NCI-H2171 treated with DMSO at 0.1 percent for 48 hours (cell line): ENCODE data around the gene CENPX.

Source experiments
- DNase-seq: peaks from one replicate; lab custom pipeline; 2025; lab: John Stamatoyannopoulos, UW

Gene CENPX

DNA sequence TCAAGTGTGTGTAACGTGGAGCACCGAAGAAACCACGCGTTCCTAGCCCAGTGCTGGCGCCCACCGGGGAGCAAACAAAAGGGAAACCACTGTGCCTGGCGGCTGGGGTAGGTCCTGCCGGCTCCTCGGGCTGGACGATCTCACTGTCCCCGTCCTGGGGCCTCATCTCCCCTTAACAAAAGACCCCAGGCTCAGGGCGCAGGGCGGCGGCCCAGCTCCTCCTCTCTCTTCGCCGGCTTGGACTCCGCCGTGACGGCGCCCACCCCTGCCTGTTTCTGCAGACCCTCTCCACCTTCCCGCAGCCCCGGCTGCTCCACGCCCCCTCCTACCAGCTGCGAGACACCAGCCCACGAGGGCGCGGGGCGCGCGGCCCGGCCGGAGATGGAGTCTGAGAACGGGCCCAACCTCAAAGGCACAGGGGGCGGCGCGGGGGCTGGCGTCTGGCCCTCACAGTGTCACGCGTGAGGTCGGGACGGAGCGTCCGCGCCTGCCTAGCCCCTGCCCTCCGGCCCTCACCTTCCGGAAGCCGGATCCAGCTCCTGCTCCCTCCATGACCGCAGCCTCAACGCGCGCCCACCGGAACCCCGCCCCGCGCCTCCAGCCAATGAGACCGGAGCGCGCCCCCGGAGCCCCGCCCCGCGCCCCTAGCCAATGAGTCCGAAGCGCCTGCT is at the start of gene CENPX:
Gene CENPX, minus strand, starts transcription at position 569 of the 671 bp plus-strand sequence. Its CDS starts 17 bp downstream, at position 552.
- DNase-seq: no peak

DNA sequence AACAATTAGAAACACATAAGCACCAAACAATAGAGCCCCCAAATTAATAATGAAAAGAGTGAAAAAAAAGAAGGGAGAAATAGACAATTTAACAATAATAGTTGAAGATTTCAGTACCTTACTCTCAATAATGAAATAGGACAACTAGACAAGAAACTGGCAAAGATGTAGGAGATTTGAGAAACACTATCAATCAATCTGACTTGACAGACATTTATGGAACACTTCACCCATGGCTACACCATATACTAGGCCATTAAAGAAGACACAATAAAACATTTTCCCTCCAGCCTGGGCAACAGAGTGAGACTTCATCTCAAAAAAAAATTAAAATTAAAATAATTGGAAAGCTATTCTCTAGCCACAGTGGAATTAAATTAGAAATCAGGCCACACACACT is 47.9 kb upstream of the CENPX start:
- no peak for DNase-seq

DNA sequence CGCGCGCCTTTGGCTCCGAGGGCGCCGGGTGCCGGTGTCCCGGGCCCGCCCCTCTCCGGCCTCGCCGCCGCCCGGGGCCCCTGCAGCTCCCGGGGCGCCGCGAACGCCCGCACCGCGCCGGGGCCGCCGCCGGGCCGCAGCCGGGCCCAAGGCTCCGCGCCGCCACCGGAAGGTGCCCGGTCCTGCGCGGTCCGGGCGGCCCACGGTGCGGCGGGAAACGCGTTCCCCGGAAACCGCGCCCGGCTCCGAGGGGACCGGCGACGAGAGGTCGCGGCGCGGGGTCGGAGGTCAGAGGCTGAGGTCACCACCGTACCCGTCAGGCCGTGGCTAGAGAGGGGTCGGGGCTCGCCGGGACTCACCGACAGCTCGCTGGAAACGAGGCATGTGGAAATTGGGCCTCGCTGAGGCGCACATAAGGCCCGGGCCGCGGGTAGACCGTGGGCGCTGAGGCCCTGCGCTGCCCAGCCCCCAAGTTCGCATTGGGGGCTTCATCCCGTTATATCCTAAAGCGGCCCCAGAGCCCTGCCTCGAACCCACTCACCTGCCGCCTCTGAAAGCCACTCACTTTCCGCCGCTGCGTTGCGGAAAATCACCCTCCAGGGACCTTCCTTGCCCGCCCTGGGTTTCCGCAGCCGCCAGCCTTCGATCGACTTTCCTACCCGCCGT is 43.1 kb upstream of the CENPX start, which contains the start of gene DUS1L:
Gene DUS1L, minus strand, starts transcription at position 167 of the 666 bp plus-strand sequence. CDS start 745 bp downstream, outside the sequence.
- peak; percentile 23 for DNase-seq

DNA sequence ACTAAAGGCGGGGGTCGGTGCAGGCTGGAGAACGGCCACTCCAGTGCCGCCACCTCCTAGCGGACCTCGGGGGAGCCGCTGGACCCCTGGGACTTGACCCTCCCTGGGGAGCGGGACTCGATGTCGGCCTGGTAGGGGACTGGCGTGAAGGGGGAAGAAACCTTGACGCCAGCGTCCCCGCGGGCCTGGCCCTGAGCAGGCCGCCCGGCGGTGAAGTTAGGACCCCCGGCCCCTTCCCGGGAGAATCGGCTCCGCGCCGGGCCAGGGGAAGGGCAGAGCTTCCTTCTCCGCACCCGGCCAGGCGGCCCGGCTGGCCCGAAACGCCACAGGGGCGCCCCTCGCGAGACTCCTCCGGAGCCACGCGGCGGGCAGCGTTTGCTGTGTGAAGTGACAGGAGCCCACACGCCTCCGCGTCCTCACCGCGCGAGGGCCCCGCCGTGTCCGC is 42.5 kb upstream of the CENPX start:
- DNase-seq: no peak

DNA sequence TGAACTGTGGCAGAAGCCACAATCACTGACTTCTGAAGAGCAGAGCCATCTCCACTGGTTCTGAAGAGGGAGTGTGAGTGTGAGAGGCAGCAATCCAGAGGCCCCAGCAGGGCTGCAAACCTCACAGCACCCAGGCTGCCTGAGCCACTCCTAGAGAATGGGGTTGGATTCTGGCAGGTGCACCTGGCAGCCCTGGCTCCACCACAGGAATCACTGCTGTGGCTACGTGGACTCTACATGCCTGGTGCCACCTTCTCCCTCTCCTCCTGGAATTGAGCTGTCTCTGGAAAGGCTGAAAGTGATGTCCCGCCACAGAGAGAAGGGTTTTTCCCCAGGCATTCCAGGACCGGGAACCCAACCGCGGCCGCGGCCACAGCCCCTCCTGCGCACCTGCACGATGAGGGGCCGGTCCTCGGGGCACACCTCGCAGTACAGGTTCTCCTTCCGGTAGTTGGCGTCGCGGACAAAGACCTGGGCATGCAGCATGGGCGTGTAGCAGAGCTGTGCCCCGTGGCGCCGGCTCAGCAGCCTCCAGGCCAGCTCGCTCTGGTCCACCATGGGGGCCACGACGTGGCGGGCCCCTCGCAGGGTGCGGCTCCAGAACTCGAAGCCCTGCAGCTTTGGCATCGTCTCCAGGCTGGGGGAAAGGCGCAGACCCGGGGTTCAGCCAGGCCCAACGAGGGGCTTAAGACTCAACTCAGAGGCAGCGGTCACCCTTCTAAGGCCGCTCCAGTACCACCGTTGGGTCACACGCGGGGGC is 41.9 kb upstream of the CENPX start:
- no peak for DNase-seq

DNA sequence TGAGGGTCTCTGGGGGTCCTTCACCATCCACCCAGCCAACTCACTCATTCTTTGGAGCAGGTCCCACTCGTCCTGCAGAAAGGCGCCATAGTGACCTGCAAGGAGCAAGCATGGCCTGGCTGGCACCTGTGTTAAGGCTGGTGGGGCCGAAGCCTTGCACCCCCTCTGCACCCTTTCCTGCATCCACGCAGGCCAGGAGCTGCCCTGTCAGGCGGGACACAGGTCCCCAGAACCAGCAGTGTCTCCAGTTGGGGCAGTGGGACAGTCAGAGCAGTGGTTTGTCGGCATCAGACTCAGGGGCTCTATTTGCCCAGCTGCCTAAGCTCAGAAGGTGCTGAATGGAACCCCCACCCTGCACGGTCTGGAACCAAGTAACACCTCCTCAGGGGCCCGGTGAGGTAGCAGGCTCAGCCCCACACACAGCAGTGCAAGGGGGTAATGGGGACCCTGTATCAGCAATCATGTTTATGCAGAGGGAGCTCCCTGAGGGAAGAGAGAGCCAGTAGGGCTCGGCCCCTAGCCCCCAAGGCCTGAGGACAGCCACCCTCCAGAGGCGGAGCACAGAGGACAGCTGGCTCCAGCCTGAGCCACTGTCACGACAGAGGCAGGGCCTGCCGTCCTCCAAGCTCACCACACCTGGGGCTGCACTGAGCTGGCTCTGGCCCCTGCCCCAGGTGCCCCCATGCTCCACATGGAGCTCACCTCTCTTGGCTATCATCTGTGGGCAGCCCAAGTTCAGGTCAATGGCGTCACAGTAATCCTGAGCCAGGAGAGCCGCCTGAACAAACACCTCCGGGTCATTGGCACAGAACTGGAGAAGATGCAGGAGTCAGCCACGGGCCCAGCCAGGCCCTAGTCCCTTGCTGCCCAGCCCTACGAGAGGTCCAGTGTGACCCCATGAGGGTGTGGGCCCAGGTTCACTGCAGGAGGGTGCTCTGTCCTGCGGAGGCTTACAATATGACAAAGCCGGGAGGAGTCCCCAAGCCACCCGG is 41.0 kb upstream of the CENPX start:
- DNase-seq: no peak

DNA sequence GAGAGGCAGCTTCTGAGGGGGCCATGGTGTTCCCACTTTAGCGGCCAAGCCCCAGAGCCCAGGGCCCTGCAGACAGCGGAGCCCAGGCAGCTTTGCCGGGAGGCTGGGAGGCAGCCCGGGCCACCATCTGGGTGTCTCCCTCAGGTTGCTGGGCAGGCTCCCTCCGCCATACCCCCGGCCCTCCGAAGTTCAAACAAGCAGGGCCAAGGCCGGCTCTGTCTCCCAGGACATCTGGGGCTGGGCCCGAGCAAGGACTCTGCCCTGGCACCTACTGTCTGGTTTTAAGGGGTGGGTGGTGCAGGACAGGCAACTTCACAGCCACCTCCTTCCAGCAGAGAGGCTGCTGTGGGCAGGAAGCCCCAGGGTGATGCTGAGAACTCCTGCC is 40.3 kb upstream of the CENPX start:
- no peak for DNase-seq

DNA sequence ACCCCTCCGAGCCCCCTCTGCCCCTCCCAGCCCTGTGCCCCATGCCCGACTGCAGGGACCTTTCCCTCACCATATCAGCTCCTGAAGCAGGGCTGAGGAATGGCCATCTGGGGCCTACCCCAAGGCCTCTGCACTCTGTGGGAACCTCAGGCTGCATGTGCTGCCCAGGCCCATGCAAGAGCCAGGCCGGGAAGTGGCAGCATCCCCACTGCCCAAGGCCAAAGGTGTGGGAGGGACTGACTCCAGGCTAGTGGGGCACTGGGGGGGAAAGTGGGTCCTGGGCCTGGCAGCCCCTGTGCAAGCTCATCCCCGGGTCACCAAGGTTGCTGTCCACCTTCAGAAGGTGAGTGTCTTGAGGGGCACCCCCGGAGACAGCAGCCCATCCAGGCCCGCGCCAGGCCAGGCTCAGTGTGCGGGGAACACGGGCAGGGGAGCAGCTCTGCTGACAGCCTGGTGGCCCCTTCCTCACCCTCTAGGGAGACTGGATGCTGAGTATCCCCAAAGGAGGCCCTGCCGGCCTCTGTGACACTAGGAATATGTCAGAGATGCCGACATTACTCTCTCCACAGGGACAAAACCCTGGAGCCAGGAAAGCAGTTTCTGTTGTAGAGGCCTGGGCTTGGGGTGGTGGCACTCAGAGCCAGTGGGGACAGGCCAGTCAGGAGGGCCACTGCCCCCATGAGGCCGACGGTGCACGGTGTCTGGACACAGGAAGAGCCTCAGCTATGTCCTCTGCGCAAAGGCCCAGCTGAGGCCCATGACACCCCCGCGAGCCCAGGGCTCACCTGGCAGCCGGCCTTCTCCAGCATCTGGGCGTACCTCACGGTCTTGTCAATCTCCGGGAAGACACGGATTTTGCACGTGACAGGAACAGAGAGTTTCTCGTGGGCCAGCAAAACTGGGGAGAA is 39.7 kb upstream of the CENPX start:
- no peak for DNase-seq

DNA sequence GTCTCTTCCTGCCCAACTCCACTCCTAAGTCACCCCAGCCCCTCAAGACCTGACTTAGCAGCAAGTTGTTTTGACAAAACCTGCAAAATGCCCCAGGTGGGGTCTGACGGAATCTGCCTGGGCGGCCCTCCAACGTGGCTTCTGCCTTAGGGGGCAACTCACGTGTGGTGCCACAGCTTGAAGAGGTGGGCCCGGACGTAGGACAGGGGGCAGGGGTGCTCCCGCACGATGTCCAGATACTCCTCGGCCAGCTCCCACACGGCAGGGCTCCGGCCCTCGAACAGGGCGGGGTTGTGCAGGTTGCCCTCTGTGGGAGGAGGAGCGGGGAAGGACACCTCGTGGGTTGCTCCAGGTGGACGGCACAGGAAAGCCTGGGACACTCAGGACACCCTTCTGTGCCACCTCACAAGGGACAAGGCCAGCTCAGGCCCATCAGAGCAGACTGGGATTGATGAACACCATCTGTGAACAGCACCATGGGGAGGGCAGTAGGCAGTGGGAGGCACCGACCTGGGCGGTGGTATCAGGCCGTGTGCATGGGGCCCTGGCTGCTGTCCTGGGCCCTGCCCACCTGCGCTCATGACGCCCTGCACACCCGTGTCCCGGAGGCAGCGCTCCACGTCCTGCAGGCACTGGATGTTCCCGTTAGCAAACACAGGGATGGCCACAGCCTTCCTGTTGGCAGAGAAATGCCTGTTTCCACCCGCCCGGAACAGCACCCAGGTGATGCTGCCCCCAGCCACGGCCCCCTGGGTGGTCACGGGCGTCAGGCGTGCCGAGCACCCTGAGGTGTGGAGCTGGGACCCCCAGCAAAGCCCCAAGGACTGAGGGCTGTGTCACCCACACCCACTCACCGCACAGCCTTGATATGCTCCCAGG is 38.6 kb upstream of the CENPX start:
- DNase-seq: no peak

DNA sequence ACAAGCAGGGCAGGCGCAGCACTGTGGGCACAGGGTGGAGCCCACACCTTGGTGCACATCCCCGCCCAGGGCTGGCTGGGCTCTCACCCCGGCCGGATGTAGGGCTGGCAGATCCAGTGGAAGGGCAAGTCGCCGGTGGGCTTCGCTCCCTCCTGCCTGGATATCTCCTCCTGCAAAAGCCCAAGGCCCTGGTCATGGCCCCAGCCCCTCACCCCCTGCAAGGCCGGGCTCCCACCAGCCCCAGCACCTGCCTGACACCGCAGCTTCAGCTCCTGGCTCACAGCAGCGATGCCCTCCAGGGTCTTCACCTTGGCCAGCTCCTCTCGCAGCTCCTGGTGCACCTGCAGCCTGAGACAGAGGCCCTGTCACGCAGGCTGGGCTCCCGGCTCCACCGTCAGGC is 37.9 kb upstream of the CENPX start:
- DNase-seq: no peak

DNA sequence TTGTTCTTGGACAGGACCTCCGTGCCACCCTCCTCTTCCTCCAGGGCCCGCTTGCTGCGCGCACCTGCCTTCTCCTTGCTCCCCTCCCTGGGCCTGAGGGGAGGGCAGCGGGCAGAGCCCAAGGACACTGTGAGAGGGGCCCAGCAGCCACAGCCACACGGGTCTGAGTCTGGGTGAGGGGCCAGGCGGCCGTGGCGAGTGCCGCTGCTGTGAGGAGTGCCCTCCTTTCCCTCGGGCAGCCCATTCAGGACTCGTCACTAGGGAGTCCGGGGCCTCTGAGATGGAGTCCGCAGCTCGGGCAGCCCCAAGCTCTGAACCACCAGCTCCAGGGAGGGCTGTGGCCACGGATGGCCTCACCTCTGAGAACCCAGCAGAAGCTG is 37.3 kb upstream of the CENPX start:
- no peak for DNase-seq

DNA sequence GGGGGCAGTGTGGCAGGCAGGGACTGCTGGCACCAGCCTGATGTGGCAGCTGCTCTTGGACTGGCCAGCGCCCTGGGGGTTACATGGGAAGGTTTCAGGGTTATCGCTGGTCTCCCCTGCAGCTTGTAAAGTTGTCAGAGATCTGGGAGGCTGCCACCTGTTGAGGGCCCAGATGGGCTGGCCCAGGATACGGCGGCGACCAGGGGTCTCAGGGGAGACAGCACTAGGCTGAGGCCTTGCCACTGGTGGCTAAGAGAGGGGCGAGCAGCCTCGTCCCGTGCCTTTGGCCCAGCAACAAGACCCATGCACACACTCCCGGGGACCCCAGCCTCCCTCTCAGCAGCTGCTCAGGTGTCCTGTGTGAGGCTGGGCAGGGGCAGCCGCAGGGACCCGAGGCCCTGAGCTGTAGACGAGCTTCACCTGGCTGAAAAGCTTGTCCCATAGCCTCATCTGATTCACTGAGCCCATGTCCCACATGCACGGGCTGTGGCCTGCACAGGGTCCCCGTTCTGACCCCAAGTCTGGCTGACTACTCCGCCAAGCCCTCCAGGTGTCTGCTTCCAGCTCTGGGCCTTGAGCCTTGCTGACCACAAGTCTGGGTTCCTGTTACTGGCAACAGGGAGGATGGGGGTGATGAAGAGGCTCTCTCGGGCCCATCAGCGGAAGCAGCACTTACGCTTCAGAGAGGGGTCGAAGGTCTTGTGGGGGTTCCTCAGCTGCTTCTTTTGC is 36.8 kb upstream of the CENPX start:
- DNase-seq: no peak

DNA sequence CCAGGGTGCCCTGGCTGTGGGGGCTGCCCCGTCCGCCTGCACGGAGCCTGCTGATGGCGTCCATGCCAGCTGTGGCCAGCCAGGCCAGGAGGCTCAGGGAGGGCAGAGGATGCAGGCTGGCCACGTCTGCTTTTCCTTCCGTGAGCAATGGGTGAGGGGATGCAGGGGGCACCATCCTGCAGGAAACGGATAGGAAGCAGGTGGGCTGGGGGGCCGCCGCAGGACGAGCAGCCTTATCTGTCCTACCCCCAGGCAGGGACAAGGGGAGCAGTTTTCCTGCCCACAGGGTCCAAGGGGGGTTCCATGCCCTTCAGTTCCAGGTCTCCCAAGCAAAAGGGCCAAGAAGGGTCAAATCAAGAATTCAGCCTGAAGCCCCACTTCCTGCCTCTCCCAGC is 36.2 kb upstream of the CENPX start:
- DNase-seq: no peak

DNA sequence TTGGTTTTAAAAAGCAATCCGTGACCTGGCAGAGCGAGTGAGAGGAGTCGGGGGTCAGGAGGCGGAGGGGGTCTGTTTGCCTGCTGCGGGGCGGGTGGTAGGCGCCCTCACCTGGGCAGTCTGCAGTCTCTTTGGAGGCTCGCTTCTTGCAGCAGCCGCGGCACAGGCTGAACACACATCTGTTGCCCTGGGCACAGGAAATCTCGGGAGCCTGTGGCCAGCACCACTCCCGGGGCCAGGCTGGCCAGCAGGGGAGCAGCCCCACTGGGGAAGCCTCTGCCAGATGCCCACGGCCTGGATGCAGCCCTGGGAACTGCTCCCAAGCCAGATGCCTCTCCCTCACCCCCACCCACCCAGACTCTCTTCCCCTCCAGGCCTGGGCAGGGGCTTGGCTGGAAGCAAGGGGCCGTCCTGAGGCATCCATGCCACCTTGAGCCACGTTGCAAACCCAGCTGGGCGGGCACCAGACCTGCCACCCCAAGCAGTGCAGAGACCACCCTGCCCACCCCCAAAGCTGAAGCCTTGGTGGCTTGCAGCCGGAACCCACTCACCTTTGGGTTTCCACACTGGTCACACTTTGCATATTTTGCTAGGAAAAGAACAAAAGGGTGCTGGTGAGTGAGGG is 35.7 kb upstream of the CENPX start:
- DNase-seq: no peak

DNA sequence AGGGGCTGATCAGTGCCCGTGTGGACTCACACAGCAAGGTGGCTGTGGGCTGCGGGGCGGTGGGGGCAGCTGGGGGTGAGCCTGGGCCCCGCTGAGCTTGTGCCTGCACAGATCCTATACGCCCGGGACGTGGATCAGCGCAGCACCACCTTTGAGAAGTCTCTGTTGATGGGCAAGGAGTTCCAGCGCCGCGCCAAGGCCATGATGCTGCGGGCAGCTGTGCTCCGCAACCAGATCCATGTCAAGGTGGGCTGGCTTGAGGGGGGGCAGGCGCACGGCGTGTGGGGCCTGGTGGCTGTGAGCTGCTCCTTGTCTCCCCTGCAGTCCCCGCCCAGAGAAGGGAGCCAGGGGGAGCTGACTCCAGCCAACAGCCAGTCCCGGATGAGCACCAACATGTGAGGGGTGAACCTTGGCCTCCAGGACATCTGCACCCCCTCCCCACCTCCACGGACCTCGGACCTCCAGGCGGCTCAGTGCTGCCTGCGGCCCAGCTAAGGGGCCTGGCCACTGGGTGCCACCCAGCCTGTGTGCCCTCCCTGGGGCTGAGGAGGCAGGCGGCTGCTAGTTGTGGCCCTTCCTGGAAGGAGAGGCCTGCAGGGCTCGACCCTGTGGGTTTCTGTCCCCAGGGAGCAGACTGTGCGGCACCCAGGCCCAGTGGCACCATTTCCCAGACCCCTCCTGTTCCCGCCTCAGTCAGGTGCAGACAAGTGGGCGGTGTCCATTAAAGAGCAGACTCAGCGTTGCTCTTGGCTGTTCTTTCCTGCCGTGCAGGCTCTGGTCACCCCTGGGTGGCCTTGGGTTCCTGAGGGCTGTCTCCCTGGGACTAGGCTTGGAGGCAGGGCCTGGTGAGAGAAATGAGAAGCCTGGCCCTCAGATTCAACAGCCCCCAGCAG is 34.3 kb upstream of the CENPX start:
- DNase-seq: no peak

DNA sequence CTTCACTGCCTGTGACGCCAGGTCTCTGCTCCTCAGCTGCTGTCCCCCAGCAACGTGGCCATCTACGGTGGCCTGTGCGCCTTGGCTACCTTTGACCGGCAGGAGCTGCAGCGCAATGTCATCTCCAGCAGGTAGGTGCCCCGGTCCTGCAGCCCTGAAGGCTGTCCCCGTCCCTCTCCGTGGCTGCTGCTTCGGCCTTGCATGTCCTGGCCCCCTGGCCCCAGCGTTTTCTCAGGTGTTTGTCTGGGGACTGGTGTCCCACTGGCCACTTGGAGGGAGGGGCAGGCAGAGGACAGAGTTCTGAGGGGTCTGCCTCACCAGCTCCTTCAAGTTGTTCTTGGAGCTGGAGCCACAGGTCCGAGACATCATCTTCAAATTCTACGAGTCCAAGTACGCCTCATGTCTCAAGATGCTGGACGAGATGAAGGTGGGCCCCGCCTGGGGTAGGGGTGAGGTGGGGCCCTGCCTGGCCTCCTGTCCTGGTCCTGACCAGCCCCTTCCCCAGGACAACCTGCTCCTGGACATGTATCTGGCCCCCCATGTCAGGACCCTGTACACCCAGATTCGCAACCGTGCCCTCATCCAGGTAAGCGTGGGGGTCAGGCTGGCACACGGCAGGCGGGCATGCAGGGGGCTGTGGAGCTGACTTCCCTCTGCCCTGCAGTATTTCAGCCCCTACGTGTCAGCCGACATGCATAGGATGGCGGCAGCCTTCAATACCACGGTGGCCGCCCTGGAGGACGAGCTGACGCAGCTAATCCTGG is 33.5 kb upstream of the CENPX start:
- no peak for DNase-seq
